A549 (cell line): ENCODE data around the gene NEUROD6. TPM values are rescaled to one million over a fixed set of nuclear protein-coding genes. Genes with fewer than 3 reads are reported as not detected.

Source experiments
- ATAC-seq, 2 experiments: fragments of 200-7000 bp in 1 of 2; fragments of >200 bp in 1 of 2; cut with Nextera tagmentation in 1 of 2; cut with Tn5 transposase in 1 of 2; 3 replicates each; pipeline versions ENCODE4 v1.8.0 to v1.9.1; 2018 to 2020; ENCODE audit warnings: mild to moderate bottlenecking in 1 of 2, moderate library complexity in 1 of 2
- CTCF ChIA-PET: fragments of 300-600 bp; sonication (Branson Sonifier 250); formaldehyde crosslinking; extraction: SDS; loops from one replicate; lab custom pipeline; 2021; ENCODE audit warnings: antibody characterized with exemption, inconsistent platforms; lab: Yijun Ruan, JAX
- POLR2A ChIA-PET: fragments of 350-600 bp; formaldehyde crosslinking; extraction: SDS; loops from one replicate; lab custom pipeline; 2021; ENCODE audit warnings: antibody characterized with exemption, inconsistent platforms; lab: Yijun Ruan, JAX
- DNase-seq, 2 experiments: peaks; one replicate each; pipeline versions ENCODE4 v3.0.0 to v3.0.0-alpha.2; 2011 to 2016; ENCODE audit warnings: low read depth in 1 of 2, low spot score in 1 of 2
- FAIRE-seq: peaks from 2 replicates; lab custom pipeline; 2011; peaks lifted over from hg19 to GRCh38; lab: Jason Lieb, UNC
- H3K27ac ChIP-seq, 2 experiments: fragments of >200 bp; sonication (Bioruptor Twin); formaldehyde crosslinking; 3 replicates each; pipeline ENCODE4 v1.5.1; 2016 to 2017
- H3K4me1 ChIP-seq: fragments of >200 bp; sonication (Bioruptor Twin); formaldehyde crosslinking; 3 replicates; pipeline ENCODE4 v1.6.1; 2016
- H3K4me2 ChIP-seq: fragments of >200 bp; sonication (Bioruptor Twin); formaldehyde crosslinking; 3 replicates; pipeline ENCODE4 v1.6.1; 2016
- H3K4me3 ChIP-seq: fragments of >200 bp; sonication (Bioruptor Twin); formaldehyde crosslinking; 3 replicates; pipeline ENCODE4 v1.5.1; 2016
- H3K9me3 ChIP-seq: fragments of >200 bp; sonication (Bioruptor Twin); formaldehyde crosslinking; 3 replicates; pipeline ENCODE4 v1.6.1; 2016
- ATOH8 ChIP-seq: fragments of 250-450 bp; sonication (Bioruptor Pico); IDR thresholded peaks from 2 replicates; pipeline ENCODE4 v1.5.0; 2020; ENCODE audit warnings: low read depth, mild to moderate bottlenecking, moderate library complexity
- BHLHE40 ChIP-seq: IDR thresholded peaks from 2 replicates; pipeline ENCODE4 v1.6.1; 2012; ENCODE audit warnings: low read depth, low read length, inconsistent platforms
- CTCF ChIP-seq: fragments of >200 bp; sonication (Bioruptor Twin); formaldehyde crosslinking; IDR thresholded peaks from 3 replicates; pipeline ENCODE4 v1.5.1; 2016
- EP300 ChIP-seq, 2 experiments: fragments of >200 bp; sonication (Bioruptor Twin); formaldehyde crosslinking; IDR thresholded peaks; 2 replicates in 1 of 2; 3 replicates in 1 of 2; pipeline ENCODE4 v1.6.1; 2016 to 2017
- ESRRA ChIP-seq: fragments of 150-350 bp; IDR thresholded peaks from 2 replicates; pipeline ENCODE4 v1.6.1; 2014; ENCODE audit warnings: mild to moderate bottlenecking, low read length, borderline replicate concordance
- HMGXB4 ChIP-seq: fragments of 250-450 bp; sonication (Bioruptor Pico); IDR thresholded peaks from 2 replicates; pipeline ENCODE4 v1.5.0; 2021; ENCODE audit warnings: mild to moderate bottlenecking, moderate library complexity, borderline replicate concordance
- HOXB13 ChIP-seq: fragments of 250-450 bp; sonication (Bioruptor Pico); IDR thresholded peaks from 2 replicates; pipeline ENCODE4 v1.5.0; 2020; ENCODE audit warnings: low read depth, mild to moderate bottlenecking, moderate library complexity
- HOXB5 ChIP-seq: fragments of 250-450 bp; sonication (Bioruptor Pico); IDR thresholded peaks from 2 replicates; pipeline ENCODE4 v1.5.0; 2020; ENCODE audit warnings: mild to moderate bottlenecking, moderate library complexity
- MAFK ChIP-seq: fragments of 450-650 bp; IDR thresholded peaks from 2 replicates; pipeline ENCODE4 v1.6.1; 2014; ENCODE audit not compliant: partially characterized antibody
- NPAS2 ChIP-seq: fragments of 250-450 bp; sonication (Bioruptor Pico); IDR thresholded peaks from 2 replicates; pipeline ENCODE4 v1.8.0; 2022; ENCODE audit warnings: mild to moderate bottlenecking, moderate library complexity, borderline replicate concordance
- POLR2A ChIP-seq: IDR thresholded peaks from 2 replicates; pipeline ENCODE4 v1.6.1; 2012; ENCODE audit warnings: mild to moderate bottlenecking, low read length
- RARB ChIP-seq: fragments of 250-450 bp; sonication (Bioruptor Pico); IDR thresholded peaks from 2 replicates; pipeline ENCODE4 v1.8.0; 2021; ENCODE audit warnings: mild to moderate bottlenecking, moderate library complexity
- RNF2 ChIP-seq: fragments of 200-600 bp; sonication (generic); IDR thresholded peaks from 2 replicates; pipeline ENCODE4 v1.6.1; 2016; ENCODE audit warnings: low read depth, mild to moderate bottlenecking, antibody characterized with exemption, moderate library complexity, borderline replicate concordance
- ZC3H11A ChIP-seq: fragments of 450-650 bp; IDR thresholded peaks from 2 replicates; pipeline ENCODE4 v1.6.1; 2014; ENCODE audit warnings: antibody characterized with exemption, mild to moderate bottlenecking
- ZFP36 ChIP-seq: fragments of 450-650 bp; IDR thresholded peaks from 2 replicates; pipeline ENCODE4 v1.6.1; 2014; ENCODE audit warnings: borderline replicate concordance; ENCODE audit not compliant: partially characterized antibody
- WGBS: methylation state at CpG from one replicate; pipeline ENCODE4 v1.1.6; 2017; ENCODE audit errors: missing lambda C conversion rate; 5-methylcytosine and 5-hydroxymethylcytosine counted together
- polyA plus RNA-seq, 4 experiments: library from polyadenylated mRNA; depleted of rRNA in 3 of 4; stranded (reverse); fragments of >200 nt; fragmentation: RNase III in 1 of 4; extraction: RNeasy Plus Mini Kit Qiagen cat#74134 plus additional on column Dnase treatment in 1 of 4; gene quantifications; 2 replicates in 3 of 4; 3 replicates in 1 of 4; pipeline ENCODE4 v1.2.3, GENCODE V29; 2011 to 2017

Gene NEUROD6
- polyA plus RNA-seq, 2 of the 4 experiments (the other 2 are of a cell fraction), result not detected

- ATAC-seq (no peak), FAIRE-seq (no peak), DNase-seq (no peak)
- H3K4me1 ChIP-seq, result peaks cover 7% of the 10 kb centered on the region; the same call in 1 of the 3 replicates
- ChIA-PET POLR2A (no interaction called here), CTCF (interaction anchor here (1.2 kb wide), 1 partner anchor 15 kb away, joined by 4 read pairs; no protein-coding TSS in a partner anchor)
- H3K4me3 ChIP-seq, result no peak overlapping the region
- TF ChIP-seq ZC3H11A, result no peak
- no peak for TF ChIP-seq POLR2A
- no peak for TF ChIP-seq RARB (CRISPR knock-in tag)
- TF ChIP-seq NPAS2 (CRISPR knock-in tag), result no peak
- no peak for TF ChIP-seq ZFP36
- no peak for TF ChIP-seq HOXB5 (CRISPR knock-in tag)
- TF ChIP-seq HOXB13 (CRISPR knock-in tag), result no peak
- TF ChIP-seq BHLHE40, result no peak
- no peak for TF ChIP-seq CTCF
- TF ChIP-seq RNF2, result no peak
- no peaks in the 10 kb centered on the region for H3K9me3 ChIP-seq
- WGBS, result 66% methylated on average over 3 of the region's 3 CpGs
- H3K4me2 ChIP-seq, result no peak overlapping the region
- H3K27ac ChIP-seq, result no peak overlapping the region
Measured at GRCh38 chr7:31358467-31358866, 17.9 kb upstream of the NEUROD6 start.

GRCh38 chr7:31345421-31345820 lies 4.9 kb upstream of the NEUROD6 start:
- WGBS, result 36% methylated on average over 5 of the region's 5 CpGs
- ChIA-PET POLR2A (no interaction called here), CTCF (no interaction called here)
- ATAC-seq (no peak), DNase-seq (no peak), FAIRE-seq (no peak)
- no peak overlapping the region for H3K27ac ChIP-seq
- no peak overlapping the region for H3K4me3 ChIP-seq
- no peak overlapping the region for H3K4me2 ChIP-seq
- no peaks in the 10 kb centered on the region for H3K9me3 ChIP-seq
- no peaks in the 10 kb centered on the region for H3K4me1 ChIP-seq
- TF ChIP-seq ATOH8 (CRISPR knock-in tag), result no peak

- Histone ChIP-seq H3K27ac (no peak overlapping the region), H3K4me2 (no peak overlapping the region), H3K9me3 (no peaks in the 10 kb centered on the region), H3K4me1 (no peaks in the 10 kb centered on the region), H3K4me3 (no peak overlapping the region)
- ATAC-seq (no peak), DNase-seq (no peak), FAIRE-seq (no peak)
- CTCF ChIA-PET, result no interaction called here
- no peak for TF ChIP-seq EP300 (IDR thresholded peaks at IDR 0.05)
- TF ChIP-seq HMGXB4 (CRISPR knock-in tag), result no peak
- TF ChIP-seq ATOH8 (CRISPR knock-in tag), result no peak
- no peak for TF ChIP-seq ESRRA
- TF ChIP-seq MAFK, result no peak
- WGBS, result 8% methylated on average over 3 of the region's 3 CpGs
- POLR2A ChIA-PET, result no interaction called here
Measured at GRCh38 chr7:31343516-31344305, 3.2 kb upstream of the NEUROD6 start.
